Lower leg skin (tissue), 4 donors: ENCODE measurements around the gene RPS29. TPM values are rescaled to one million over a fixed set of nuclear protein-coding genes. Genes with fewer than 3 reads are reported as not detected.

ENCODE experiments used
- DNase-seq, 2 donors: peaks; one replicate each; pipeline ENCODE4 v3.0.0-alpha.2; 2019; ENCODE audit warnings: low spot score in 2 of 2
- H3K4me3 ChIP-seq: fragments of 200-600 bp; sonication (generic); 2 replicates; pipeline ENCODE4 v1.5.1; 2017; ENCODE audit warnings: mild to moderate bottlenecking, low read depth; ENCODE audit not compliant: poor library complexity, severe bottlenecking
- POLR2A ChIP-seq, 2 donors: fragments of 450-650 bp; IDR thresholded peaks; one replicate each; pipeline ENCODE4 v1.6.1; 2016 to 2017; ENCODE audit warnings: antibody characterized with exemption in 2 of 2, mild to moderate bottlenecking in 1 of 2, moderate library complexity in 1 of 2
- WGBS, 2 donors: methylation state at CpG; one replicate each; pipeline ENCODE4 v1.1.5; 2018; 5-methylcytosine and 5-hydroxymethylcytosine counted together
- intact Hi-C: fragments of 100-400 bp; cut with DNase I; formaldehyde crosslinking; loops from one replicate; pipeline ENCODE4 v1.15.0; 2023; ENCODE audit warnings: low total_unique reads
- total RNA-seq, 4 donors: library from RNA; depleted of rRNA; stranded (reverse); fragments of >200 nt; gene quantifications; one replicate each; pipeline ENCODE4 v1.1.0, GENCODE V29; 2016
- TF ChIP-seq, protein P1 (sequence below), 3 donors: fragments of 450-650 bp; IDR thresholded peaks; one replicate each; pipeline ENCODE4 v1.5.1; 2016; ENCODE audit warnings: antibody characterized with exemption in 3 of 3, mild to moderate bottlenecking in 3 of 3, moderate library complexity in 2 of 3

The RPS29 gene
- total RNA-seq, 4 donors from 2014 or later, result 3,327 to 15,303 (median 7,021) TPM

DNA sequence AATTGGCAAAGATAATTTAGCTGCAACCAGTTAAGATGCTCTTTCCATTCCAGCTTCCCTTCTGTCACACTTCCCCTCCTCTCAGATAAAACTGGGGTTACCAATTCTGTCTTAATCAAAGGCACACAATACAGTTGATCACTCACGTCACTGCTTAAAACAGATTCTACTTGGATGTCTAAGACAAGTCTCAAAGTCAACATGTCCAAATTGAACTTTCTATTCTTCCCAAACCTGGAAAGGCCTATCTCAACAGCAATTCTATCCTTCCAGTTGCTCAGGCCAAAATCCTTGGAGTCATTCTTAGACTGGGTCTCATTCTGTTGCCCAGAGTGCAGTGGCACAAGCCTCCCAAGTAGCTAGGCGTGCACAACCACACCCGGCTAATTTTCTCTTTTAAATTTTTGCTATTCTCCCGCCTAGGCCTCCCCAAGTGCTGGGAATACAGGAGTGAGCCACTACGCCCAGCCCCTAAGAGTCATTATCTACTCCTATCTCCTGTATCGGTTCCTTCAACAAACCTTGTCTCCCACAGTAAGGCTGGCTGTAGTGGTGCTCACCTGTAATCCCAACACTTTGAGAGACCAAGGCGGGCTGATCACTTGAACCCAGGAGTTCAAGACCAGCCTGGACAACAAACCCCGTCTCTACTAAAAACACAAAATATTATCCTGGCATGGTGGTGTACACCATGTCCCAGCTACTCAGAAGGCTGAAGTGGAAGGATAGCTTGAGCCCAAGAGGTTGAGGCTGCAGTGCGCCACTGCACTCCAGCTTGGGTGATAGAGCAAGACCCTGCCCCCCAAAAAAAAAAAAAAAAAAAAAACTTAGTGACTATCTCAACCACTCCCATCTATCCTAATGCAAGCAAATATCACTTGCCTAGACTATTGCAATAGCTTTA is 4.7 kb downstream of the RPS29 start:
- no peak overlapping the region for H3K4me3 ChIP-seq
- TF ChIP-seq, protein P1, sequence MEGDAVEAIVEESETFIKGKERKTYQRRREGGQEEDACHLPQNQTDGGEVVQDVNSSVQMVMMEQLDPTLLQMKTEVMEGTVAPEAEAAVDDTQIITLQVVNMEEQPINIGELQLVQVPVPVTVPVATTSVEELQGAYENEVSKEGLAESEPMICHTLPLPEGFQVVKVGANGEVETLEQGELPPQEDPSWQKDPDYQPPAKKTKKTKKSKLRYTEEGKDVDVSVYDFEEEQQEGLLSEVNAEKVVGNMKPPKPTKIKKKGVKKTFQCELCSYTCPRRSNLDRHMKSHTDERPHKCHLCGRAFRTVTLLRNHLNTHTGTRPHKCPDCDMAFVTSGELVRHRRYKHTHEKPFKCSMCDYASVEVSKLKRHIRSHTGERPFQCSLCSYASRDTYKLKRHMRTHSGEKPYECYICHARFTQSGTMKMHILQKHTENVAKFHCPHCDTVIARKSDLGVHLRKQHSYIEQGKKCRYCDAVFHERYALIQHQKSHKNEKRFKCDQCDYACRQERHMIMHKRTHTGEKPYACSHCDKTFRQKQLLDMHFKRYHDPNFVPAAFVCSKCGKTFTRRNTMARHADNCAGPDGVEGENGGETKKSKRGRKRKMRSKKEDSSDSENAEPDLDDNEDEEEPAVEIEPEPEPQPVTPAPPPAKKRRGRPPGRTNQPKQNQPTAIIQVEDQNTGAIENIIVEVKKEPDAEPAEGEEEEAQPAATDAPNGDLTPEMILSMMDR (IDR thresholded peaks at IDR 0.05), result no peak
- TF ChIP-seq POLR2A (IDR thresholded peaks at IDR 0.05), result no peak
- intact Hi-C loops, result no loop called here
- no peak for DNase-seq
- WGBS, 2 donors, result 76 to 94% methylated on average over 9 of the region's 9 CpGs

DNA sequence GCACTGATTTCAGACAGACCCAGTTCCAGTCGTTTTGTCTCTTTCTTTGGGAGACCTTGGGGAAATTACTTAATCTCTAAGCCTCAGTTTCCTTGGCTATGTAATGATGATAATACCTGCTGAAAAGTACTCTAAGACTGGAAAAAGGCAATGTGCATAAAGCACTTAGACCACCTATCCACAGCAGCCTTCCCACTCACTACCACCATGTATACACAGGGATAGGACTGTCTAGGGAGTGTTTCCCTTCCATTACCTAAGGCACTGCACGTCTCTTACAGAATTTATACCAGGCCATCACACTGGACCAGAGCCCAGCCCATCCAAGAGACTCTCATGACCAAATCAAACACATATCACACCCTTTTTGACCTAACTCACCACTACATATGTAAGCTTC is 6.3 kb downstream of the RPS29 start:
- WGBS, 2 donors, result 79 to 89% methylated on average over 2 of the region's 2 CpGs
- TF ChIP-seq, protein P1 (IDR thresholded peaks at IDR 0.05), result no peak
- TF ChIP-seq POLR2A (IDR thresholded peaks at IDR 0.05), result no peak
- DNase-seq, result no peak
- H3K4me3 ChIP-seq, result no peak overlapping the region
- intact Hi-C loops, result no loop called here

- TF ChIP-seq, protein P1 (IDR thresholded peaks at IDR 0.05), result no peak
- TF ChIP-seq POLR2A (IDR thresholded peaks at IDR 0.05), result no peak
- WGBS, 2 donors, result 95 to 97% methylated on average over 1 of the region's 1 CpG
- intact Hi-C loops, result no loop called here
- no peak for DNase-seq
- H3K4me3 ChIP-seq, result no peak overlapping the region
These were observed 8.0 kb downstream of the RPS29 start for GRCh38 chr14:49578141-49578540.

- no peak overlapping the region for H3K4me3 ChIP-seq
- 85 to 89% methylated on average over 5 of the region's 5 CpGs for WGBS, 2 donors
- TF ChIP-seq, protein P1 (IDR thresholded peaks at IDR 0.05), result no peak
- TF ChIP-seq POLR2A (IDR thresholded peaks at IDR 0.05), result no peak
- no peak for DNase-seq
- intact Hi-C loops, result no loop called here
These were observed 12.1 kb downstream of the RPS29 start for GRCh38 chr14:49574038-49574437.

GRCh38 chr14:49569281-49569680 is 16.9 kb downstream of the RPS29 start:
- 89 to 93% methylated on average over 3 of the region's 3 CpGs for WGBS, 2 donors
- no peak for DNase-seq
- no peak overlapping the region for H3K4me3 ChIP-seq
- TF ChIP-seq POLR2A (IDR thresholded peaks at IDR 0.05), result no peak
- intact Hi-C loops, result no loop called here

- TF ChIP-seq POLR2A (IDR thresholded peaks at IDR 0.05), result no peak
- TF ChIP-seq, protein P1 (IDR thresholded peaks at IDR 0.05), result no peak
- 91 to 93% methylated on average over 12 of the region's 12 CpGs for WGBS, 2 donors
- intact Hi-C loops, result no loop called here
- no peak for DNase-seq
- H3K4me3 ChIP-seq, result no peak overlapping the region
These were observed 19.5 kb downstream of the RPS29 start for GRCh38 chr14:49566714-49567113.
